ENCODE results near the gene ZNF581.

ZNF581 gene

GRCh38 chr19:55693336-55693974 is 50.0 kb downstream of the ZNF581 start:
- DNase-seq (ENCODE audit: low spot score) = no peak

- DNase-seq (ENCODE audit: low spot score) = no peak
Observed at GRCh38 chr19:55694241-55694655, 50.8 kb downstream of the ZNF581 start.

DNA sequence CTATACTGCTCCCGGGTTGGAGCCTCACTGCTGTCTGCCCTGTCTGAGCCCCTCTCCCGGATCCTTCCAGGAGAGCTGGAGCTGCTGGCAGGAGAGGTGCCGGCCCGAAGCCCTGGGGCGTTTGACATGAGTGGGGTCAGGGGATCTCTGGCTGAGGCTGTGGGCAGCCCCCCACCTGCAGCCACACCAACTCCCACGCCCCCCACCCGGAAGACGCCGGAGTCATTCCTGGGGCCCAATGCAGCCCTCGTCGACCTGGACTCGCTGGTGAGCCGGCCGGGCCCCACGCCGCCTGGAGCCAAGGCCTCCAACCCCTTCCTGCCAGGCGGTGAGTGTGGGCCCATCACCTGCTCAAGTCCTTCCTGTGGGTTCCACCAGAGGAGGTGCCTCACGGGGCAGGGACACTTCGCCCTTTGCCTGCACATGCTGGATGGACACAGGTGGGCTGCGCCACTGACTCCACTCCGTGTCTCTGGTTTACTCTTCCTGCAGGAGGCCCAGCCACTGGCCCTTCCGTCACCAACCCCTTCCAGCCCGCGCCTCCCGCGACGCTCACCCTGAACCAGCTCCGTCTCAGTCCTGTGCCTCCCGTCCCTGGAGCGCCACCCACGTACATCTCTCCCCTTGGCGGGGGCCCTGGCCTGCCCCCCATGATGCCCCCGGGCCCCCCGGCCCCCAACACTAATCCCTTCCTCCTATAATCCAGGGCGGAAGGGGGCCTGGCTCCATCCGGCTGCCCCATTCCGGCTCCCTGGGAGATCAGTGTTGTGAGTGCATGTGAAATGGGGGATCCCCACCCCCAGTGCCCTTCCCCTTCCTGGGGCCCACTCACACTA is 51.4 kb downstream of the ZNF581 start:
- no peak for DNase-seq (ENCODE audit: low spot score)

Data from hepatic stellate cell (primary cell).